T-helper 2 cell treated with Interferon-gamma antibody and Interleukin-4, amounts not matched to agents 5 μg/mL and 100 μg/mL, for 36 hours (primary cell): ENCODE measurements around the gene ANXA3.
A peak's percentile ranks its signal among the peaks of the same experiment; 100 is the strongest.

Experiments used
- DNase-seq: peaks from one replicate; pipeline ENCODE4 v3.0.0; 2021; ENCODE audit warnings: low spot score
- H3K27ac Mint-ChIP-seq: one replicate; pipeline ENCODE4 v1.8.0; 2021; ENCODE audit warnings: mild to moderate bottlenecking, mixed read lengths
- H3K27me3 Mint-ChIP-seq: one replicate; pipeline ENCODE4 v1.8.0; 2021; ENCODE audit warnings: low read depth, mixed read lengths
- H3K36me3 Mint-ChIP-seq: one replicate; pipeline ENCODE4 v1.8.0; 2021; ENCODE audit warnings: low read depth, mixed read lengths
- H3K4me1 Mint-ChIP-seq: one replicate; pipeline ENCODE4 v1.8.0; 2021; ENCODE audit warnings: low read depth, mixed read lengths
- H3K4me3 Mint-ChIP-seq: one replicate; pipeline ENCODE4 v1.8.0; 2022; ENCODE audit warnings: mild to moderate bottlenecking, moderate library complexity, mixed read lengths
- H3K9me3 Mint-ChIP-seq: one replicate; pipeline ENCODE4 v1.8.0; 2021; ENCODE audit warnings: mixed read lengths

Gene ANXA3

DNA sequence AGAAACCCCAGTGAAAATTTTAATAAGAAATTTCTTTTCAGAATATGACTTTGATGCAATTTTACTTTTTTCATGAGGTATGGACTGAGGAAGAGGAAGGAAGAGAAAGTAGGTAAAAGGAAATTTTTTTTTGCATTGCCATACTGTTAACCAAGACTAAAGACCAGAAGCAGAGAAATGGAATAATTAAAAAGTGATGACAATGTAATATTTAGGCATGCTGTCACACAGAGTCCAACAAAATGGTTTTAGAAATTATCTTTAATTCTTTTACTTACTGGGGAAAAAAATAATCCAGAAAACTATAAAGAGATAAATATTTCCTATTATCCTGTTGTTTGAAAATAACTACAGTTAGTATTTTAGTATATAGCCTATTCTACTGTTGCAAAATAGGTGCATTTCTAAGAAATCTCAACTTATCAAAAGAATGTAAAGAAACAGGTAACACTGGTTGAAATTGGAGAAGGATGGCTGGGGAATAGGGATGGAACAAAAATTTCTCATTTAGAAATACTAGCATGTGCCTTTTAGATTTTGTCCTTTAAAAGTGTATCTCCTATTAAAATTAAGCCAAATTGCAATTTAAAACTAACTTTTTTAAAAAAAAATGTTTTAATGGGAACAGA lies 92.6 kb downstream of the ANXA3 start:
- H3K36me3 Mint-ChIP-seq = no peaks in the 10 kb centered on the region
- no peak for DNase-seq
- no peak overlapping the region for H3K4me3 Mint-ChIP-seq
- peaks cover 10% of the 10 kb centered on the region for H3K27me3 Mint-ChIP-seq
- no peaks in the 10 kb centered on the region for H3K9me3 Mint-ChIP-seq
- peaks cover 36% of the 10 kb centered on the region for H3K4me1 Mint-ChIP-seq
- H3K27ac Mint-ChIP-seq = no peak overlapping the region

DNA sequence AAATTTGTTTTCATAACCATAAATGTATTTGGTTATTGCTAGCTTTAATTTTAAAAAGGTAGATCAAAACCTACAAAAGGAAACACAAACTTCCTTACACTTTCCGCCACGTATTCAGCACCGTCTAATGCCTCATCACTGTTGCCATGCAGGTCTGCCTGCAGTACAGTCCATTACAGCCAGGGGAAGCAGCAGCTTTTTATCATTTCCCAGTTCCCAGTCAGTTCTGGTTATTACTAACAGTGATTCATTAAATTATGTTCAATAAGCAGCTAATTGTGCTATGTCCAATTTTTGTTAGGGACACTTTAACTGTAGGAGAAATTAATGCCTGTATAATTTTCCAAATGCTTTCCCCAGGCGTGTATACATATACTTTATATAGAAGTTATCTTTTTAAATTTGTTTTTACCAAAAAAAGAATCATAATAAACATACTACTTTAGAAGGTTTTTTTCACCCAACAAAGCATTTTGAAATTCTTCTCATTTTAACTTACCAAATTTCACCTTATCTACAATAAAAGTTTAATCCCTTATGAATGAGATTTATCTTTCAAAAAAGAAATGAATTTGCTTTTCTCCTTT lies 93.3 kb downstream of the ANXA3 start:
- no peaks in the 10 kb centered on the region for H3K36me3 Mint-ChIP-seq
- no peaks in the 10 kb centered on the region for H3K9me3 Mint-ChIP-seq
- no peak for DNase-seq
- H3K4me1 Mint-ChIP-seq = peaks cover 32% of the 10 kb centered on the region
- H3K27me3 Mint-ChIP-seq = peaks cover 11% of the 10 kb centered on the region
- H3K4me3 Mint-ChIP-seq = no peak overlapping the region
- no peak overlapping the region for H3K27ac Mint-ChIP-seq

DNA sequence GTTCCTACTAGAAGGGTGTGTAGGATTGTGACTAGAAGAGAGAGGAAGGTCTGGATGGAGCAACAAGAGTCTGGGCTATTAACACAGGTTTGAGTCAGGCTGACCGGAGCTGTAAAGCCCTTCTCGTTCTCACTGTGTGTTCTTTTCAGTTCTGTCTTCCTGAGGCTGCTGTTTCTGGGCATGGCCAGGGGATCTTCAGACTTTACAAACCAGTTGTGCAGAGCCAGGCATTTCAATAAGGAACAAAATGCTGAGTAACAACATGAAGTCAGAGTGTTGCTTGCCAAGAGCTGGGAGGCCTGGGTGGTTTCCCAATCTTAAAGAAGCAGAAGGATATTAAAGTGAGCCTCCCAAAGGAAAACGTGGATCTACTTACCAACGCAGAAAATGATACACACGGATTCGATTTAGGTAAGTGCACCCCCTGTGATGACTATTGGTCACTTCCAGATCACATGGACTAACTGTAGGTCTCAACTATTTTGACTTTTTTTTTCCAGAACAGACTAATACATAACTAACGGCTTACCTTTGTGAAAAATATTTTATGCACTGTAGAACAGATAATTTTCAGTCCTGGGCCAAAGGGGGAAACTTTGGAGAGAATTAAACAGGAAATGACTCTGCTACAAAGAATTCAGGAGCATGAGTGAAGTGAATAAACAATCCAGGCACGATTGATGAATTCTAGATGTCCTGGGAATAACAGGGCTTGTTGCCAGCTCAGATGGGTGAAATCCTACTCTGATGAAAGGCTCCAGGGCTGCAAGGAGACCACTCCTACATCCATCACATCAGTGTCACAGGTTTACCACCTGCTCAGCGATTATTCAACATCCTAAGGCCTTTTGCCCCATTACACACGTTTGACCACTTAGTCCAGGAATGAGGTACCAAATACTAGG lies 94.5 kb downstream of the ANXA3 start:
- H3K9me3 Mint-ChIP-seq = no peaks in the 10 kb centered on the region
- no peak for DNase-seq
- H3K36me3 Mint-ChIP-seq = no peaks in the 10 kb centered on the region
- H3K27me3 Mint-ChIP-seq = peaks cover 20% of the 10 kb centered on the region
- no peak overlapping the region for H3K27ac Mint-ChIP-seq
- no peak overlapping the region for H3K4me3 Mint-ChIP-seq
- peaks cover 26% of the 10 kb centered on the region for H3K4me1 Mint-ChIP-seq

DNA sequence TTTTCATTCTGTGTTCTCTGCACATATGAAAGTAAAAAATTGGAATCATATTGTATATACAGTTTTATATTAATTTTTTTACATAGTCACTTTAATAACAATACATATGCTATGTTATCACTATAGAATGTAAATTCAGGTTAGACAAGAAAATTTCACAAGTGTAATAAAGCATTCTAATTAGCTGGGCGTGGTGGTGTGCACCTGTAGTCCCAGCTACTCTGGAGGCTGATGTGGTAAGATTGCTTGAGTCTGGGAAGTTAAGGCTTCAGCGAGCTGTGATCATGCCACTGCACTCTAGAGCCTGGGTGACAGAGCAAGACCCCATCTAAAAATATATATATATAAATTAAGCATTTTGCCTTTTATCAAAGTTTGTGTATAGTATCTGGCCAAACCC lies 95.7 kb downstream of the ANXA3 start:
- no peaks in the 10 kb centered on the region for H3K36me3 Mint-ChIP-seq
- peaks cover 16% of the 10 kb centered on the region for H3K4me1 Mint-ChIP-seq

DNA sequence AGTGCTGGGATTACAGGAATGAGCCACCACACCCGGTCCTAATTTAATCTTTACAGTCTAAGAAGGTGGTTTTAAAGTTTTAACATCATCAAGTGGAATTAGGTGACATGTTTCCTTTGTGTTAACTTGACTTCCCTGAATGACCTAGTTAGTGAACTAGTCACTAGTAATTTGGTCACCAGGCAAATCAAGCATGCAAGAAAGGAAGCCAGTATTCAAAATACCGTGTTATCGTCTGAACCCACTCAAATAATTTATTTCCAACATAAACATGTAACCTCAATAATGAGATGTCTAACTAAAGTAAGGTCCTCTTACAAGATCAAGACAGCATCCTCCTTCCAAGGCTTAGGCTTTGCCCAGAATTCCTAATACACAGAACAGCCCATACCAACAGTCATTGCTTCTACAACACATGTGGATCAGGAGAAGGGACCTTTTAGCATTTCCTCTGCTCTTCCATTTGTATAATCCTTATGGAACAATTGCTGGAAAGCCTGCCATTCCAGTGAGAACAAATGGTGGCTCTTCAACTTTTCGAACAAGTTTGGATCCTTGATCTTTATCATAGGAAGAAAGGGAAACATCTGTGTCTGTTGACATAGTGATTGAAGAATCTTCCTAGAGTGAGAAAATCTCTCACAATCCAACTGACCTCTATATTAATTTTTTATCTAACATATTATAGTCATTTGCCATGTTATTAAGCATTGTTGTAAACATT lies 97.2 kb downstream of the ANXA3 start:
- no peak overlapping the region for H3K4me3 Mint-ChIP-seq
- peaks cover 24% of the 10 kb centered on the region for H3K27me3 Mint-ChIP-seq
- peaks cover 10% of the 10 kb centered on the region for H3K4me1 Mint-ChIP-seq
- H3K36me3 Mint-ChIP-seq = no peaks in the 10 kb centered on the region
- no peak overlapping the region for H3K27ac Mint-ChIP-seq
- no peak for DNase-seq
- H3K9me3 Mint-ChIP-seq = no peaks in the 10 kb centered on the region

More for the DNA sequence above, 95.7 kb downstream of the ANXA3 start:
- DNase-seq = no peak
- Mint-ChIP-seq H3K9me3 (no peaks in the 10 kb centered on the region), H3K27ac (no peak overlapping the region), H3K4me3 (no peak overlapping the region), H3K27me3 (peaks cover 20% of the 10 kb centered on the region)

DNA sequence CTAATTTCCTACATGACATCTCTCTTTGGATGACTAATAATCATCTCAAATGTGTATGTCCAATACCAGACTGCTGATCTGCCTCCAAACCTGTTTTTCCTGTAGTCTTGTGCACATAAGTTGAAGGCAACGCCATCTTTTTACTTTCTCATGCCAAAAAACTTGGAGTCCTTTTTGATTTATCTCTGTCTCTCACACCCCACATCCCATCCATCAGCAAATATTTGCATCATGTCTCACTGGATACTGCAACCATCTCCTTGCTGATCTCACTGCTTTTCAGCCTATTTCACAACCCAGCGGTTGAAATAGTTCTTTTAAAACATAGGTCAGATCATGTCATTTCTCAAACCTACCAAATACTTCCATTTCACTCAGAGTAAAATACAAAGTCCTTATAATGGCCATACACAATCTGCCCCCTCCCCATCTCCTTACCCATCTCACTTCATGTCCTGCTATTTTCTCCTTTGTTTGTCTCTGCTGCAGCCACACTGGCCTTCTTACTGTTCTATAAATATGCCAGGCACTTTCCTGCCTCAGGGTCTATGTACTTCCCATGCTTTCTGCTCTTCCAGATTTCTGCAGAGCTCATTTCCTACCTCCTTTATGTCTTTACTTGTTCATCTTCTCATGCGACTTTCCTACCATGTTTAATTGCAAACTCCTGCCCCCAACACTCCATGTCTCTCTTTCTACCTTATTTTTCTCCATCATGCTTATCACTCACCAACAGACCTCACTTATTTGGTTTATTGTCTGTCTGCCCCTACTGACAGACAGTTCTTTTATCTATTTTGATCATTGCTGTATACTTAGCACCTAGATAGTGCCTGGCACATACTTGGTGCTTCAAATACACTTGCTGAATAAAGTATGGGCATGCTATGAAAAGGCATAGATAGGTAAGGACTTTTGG lies 98.8 kb downstream of the ANXA3 start:
- Mint-ChIP-seq H3K36me3 (no peaks in the 10 kb centered on the region), H3K9me3 (no peaks in the 10 kb centered on the region), H3K4me1 (peaks cover 10% of the 10 kb centered on the region), H3K4me3 (no peak overlapping the region), H3K27me3 (peaks cover 24% of the 10 kb centered on the region), H3K27ac (no peak overlapping the region)
- DNase-seq = no peak

DNA sequence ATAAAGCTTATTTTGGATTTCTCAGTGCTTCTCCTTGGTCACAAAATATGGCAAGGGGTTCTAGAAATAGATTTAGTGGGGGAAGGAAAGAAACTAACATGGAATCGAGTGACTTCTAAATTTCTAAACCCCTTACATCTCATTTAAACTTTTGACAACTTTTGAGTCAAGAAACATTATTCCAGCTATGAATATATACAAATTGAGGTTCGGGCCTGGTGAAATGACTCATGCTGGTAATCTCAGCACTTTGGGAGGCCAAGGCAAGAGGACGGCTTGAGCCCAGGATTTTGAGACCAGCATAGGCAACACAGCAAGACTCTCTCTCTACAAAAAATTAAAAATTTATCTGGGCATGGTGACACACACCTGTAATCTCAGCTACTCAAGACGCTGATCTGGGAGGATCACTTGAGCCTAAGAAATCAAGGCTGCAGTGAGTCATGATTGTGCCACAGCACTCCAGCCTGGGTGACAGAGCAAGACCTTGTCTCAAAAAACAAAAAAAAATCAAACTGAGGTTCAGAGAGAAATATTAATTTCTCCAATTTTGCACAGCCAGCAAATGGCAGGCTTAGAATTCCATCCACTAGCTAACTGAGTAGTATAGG lies 99.8 kb downstream of the ANXA3 start:
- Mint-ChIP-seq H3K27ac (no peak overlapping the region), H3K4me1 (peaks cover 15% of the 10 kb centered on the region)

DNA sequence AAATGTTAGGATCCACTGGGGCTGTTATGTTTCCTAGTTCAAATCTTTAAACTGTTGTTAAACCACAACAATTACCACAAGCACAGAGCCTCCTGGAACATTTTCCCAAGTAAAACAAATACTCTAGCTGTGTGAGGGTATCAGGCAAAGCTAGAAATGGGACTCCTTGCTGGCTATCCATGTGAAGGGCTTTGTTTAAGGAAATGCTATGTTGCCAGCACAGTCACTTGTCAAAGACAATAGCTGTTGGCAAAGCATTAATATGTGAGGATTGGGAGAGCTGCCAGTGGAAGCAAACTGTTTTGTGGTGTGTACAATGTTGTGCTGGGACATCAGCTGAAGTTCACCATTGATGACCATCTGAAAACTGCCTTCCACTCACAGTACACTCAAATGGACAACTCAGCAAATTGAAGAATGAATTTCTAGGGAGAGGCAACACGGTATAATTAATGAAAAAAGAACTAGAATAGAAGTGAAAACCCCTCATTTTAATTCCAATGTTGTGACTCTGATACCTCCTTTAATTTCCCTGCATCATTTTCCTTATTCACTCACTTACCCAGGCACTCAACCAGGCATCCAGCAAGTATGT lies 100.8 kb downstream of the ANXA3 start:
- H3K4me1 Mint-ChIP-seq = peaks cover 23% of the 10 kb centered on the region

More for the DNA sequence above, 99.8 kb downstream of the ANXA3 start:
- H3K9me3 Mint-ChIP-seq = no peaks in the 10 kb centered on the region
- H3K4me3 Mint-ChIP-seq = no peak overlapping the region
- DNase-seq = no peak
- no peaks in the 10 kb centered on the region for H3K36me3 Mint-ChIP-seq
- peaks cover 21% of the 10 kb centered on the region for H3K27me3 Mint-ChIP-seq

DNA sequence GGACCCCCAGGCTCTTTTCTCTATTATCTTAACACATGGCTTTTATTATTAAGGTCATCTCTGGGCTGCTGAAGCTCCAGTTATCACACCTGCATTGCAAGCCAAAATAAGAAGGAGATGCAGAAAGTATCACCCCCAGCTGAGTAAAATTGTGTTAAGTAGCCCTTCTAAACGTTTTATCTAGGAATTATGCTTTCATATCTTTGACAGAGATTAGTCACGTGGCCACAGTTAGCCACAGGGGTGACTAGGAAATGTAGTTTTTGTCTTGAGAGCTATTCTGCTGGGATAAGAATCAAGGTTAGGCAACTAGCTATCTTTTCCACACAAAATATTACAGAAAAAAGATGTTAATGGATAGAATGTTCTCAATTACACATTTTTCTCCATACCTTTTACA lies 102.1 kb downstream of the ANXA3 start:
- Mint-ChIP-seq H3K4me3 (no peak overlapping the region), H3K4me1 (peaks cover 34% of the 10 kb centered on the region), H3K36me3 (no peaks in the 10 kb centered on the region), H3K9me3 (no peaks in the 10 kb centered on the region), H3K27me3 (peaks cover 20% of the 10 kb centered on the region), H3K27ac (no peak overlapping the region)
- no peak for DNase-seq

More for the DNA sequence above, 100.8 kb downstream of the ANXA3 start:
- Mint-ChIP-seq H3K27me3 (peaks cover 21% of the 10 kb centered on the region), H3K36me3 (no peaks in the 10 kb centered on the region), H3K27ac (no peak overlapping the region), H3K9me3 (no peaks in the 10 kb centered on the region), H3K4me3 (no peak overlapping the region)
- no peak for DNase-seq

DNA sequence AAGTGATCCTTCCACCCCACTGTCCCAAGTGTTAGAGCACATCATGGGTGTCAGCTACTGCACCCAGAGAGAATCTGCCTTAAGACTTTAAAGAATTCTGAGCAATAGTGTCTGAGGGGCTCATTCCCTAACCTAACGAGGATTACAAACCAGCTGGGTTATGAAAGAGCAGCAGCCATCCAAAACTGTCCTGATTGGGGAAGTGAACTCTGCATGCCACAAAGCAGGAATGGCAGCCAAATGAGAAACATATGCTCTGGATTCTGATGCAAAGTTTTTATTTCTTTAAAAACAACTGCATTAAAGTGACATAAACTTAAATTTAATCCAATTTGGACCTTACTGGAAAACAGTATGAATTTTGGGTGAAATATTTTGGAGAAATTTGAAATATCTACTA lies 103.2 kb downstream of the ANXA3 start:
- H3K4me1 Mint-ChIP-seq = peaks cover 44% of the 10 kb centered on the region
- no peak overlapping the region for H3K27ac Mint-ChIP-seq
- peaks cover 15% of the 10 kb centered on the region for H3K27me3 Mint-ChIP-seq
- H3K9me3 Mint-ChIP-seq = no peaks in the 10 kb centered on the region
- H3K36me3 Mint-ChIP-seq = no peaks in the 10 kb centered on the region
- no peak for DNase-seq
- H3K4me3 Mint-ChIP-seq = no peak overlapping the region

DNA sequence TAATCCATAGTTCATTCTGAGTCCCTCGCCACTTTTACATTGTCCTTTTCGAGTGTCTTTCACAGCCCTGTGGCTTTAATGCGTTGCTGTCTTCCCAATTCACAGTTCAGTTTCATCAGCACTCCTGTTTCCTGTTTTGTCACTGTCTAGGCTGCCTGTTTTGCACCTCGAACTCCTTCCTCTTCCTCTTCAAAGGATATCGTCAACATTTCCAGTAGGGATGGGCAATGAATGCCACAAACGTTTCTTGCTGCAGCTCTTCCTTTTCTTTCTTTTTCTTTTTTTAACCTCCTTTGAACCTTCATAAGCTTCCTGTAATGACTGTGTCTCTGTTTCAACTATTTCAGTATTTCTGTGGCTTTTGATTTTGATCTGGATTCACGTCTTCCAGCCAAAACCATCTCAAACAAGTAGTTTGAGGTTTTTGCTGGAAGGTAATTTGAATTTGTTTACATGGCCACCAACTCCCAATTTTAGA lies 105.4 kb downstream of the ANXA3 start:
- no peaks in the 10 kb centered on the region for H3K9me3 Mint-ChIP-seq
- H3K27me3 Mint-ChIP-seq = peaks cover 14% of the 10 kb centered on the region
- peak overlapping the region; percentile 83 for H3K4me3 Mint-ChIP-seq
- H3K4me1 Mint-ChIP-seq = peaks cover 50% of the 10 kb centered on the region
- no peaks in the 10 kb centered on the region for H3K36me3 Mint-ChIP-seq
- peak overlapping the region; percentile 79 for H3K27ac Mint-ChIP-seq
- peak; percentile 35 for DNase-seq

DNA sequence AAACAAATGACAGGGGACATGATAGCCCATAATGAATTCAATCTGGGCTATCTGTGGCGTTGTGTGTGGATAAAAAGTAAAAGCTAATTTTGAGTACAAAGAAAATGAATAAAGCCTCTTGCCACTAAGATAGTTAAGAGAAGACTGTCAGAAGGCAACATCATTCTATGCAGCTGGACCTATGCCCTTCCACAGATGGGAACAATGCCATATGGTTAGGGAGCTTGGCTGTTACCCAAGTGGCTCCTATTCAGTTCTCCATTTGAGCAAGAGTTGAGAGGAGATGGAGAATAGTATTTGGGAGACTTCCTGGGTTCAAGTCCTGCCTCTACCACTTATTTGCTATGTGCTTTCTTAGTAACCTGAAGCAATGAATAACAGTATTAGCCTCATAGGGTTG lies 107.7 kb downstream of the ANXA3 start:
- peaks cover 18% of the 10 kb centered on the region for H3K27me3 Mint-ChIP-seq
- H3K4me1 Mint-ChIP-seq = peaks cover 65% of the 10 kb centered on the region
- H3K4me3 Mint-ChIP-seq = no peak overlapping the region
- no peaks in the 10 kb centered on the region for H3K36me3 Mint-ChIP-seq
- DNase-seq = no peak
- H3K27ac Mint-ChIP-seq = no peak overlapping the region
- H3K9me3 Mint-ChIP-seq = no peaks in the 10 kb centered on the region
